Caco-2 (cell line): ENCODE measurements around the gene RPP25. TPM values are rescaled to one million over a fixed set of nuclear protein-coding genes. Genes with fewer than 3 reads are reported as not detected.

Source experiments
- BruUV-seq: library from RNA; stranded (reverse); fragments of 400-500 nt; replicated peaks from 2 replicates; lab custom pipeline; 2021; lab: Mats Ljungman, UMichigan
- CTCF ChIA-PET: fragments of 300-600 bp; sonication (Branson Sonifier 250); formaldehyde crosslinking; loops from one replicate; lab custom pipeline; 2022; ENCODE audit warnings: antibody characterized with exemption; lab: Charles Lee
- POLR2A ChIA-PET: fragments of 300-600 bp; sonication (Branson Sonifier 250); formaldehyde crosslinking; loops from one replicate; lab custom pipeline; 2022; ENCODE audit warnings: antibody characterized with exemption; lab: Charles Lee
- DNase-seq, 2 experiments: peaks; one replicate each; pipeline versions ENCODE4 v3.0.0 to v3.0.0-alpha.2; 2020 to 2022
- H3K27me3 ChIP-seq: replicated peaks from 2 replicates; pipeline ENCODE4 v1.6.0; 2011; ENCODE audit warnings: low read length; ENCODE audit not compliant: control insufficient read depth, insufficient read depth
- H3K36me3 ChIP-seq: 2 replicates; pipeline ENCODE4 v1.5.1; 2011; ENCODE audit warnings: low read length; ENCODE audit not compliant: control insufficient read depth, insufficient read depth
- H3K4me1 ChIP-seq: fragments of 250-450 bp; sonication (Bioruptor Pico); 2 replicates; pipeline ENCODE4 v1.5.1; 2020; ENCODE audit warnings: mild to moderate bottlenecking
- H3K4me3 ChIP-seq: 2 replicates; pipeline ENCODE4 v1.5.1; 2011; ENCODE audit warnings: low read depth, mild to moderate bottlenecking, control low read depth, low read length
- H3K9me3 ChIP-seq: fragments of 250-450 bp; sonication (Bioruptor Pico); 2 replicates; pipeline ENCODE4 v1.5.1; 2020; ENCODE audit warnings: mild to moderate bottlenecking, moderate library complexity
- H3K27ac Mint-ChIP-seq: one replicate; pipeline ENCODE4 v1.8.0; 2022; ENCODE audit warnings: mixed read lengths; ENCODE audit not compliant: unreplicated experiment
- H3K27me3 Mint-ChIP-seq: one replicate; pipeline ENCODE4 v1.8.0; 2022; ENCODE audit warnings: mixed read lengths; ENCODE audit not compliant: insufficient read depth, unreplicated experiment
- H3K36me3 Mint-ChIP-seq: one replicate; pipeline ENCODE4 v1.8.0; 2022; ENCODE audit warnings: mild to moderate bottlenecking, mixed read lengths; ENCODE audit not compliant: insufficient read depth, unreplicated experiment
- H3K4me1 Mint-ChIP-seq: one replicate; pipeline ENCODE4 v1.8.0; 2022; ENCODE audit warnings: low read depth, mixed read lengths; ENCODE audit not compliant: unreplicated experiment
- H3K4me3 Mint-ChIP-seq: one replicate; pipeline ENCODE4 v1.8.0; 2022; ENCODE audit warnings: mild to moderate bottlenecking, moderate library complexity, mixed read lengths; ENCODE audit not compliant: unreplicated experiment
- H3K9me3 Mint-ChIP-seq: one replicate; pipeline ENCODE4 v1.8.0; 2022; ENCODE audit warnings: mixed read lengths; ENCODE audit not compliant: unreplicated experiment
- CTCF ChIP-seq, 2 experiments: fragments of 200-600 bp in 1 of 2; IDR thresholded peaks; 1 replicate in 1 of 2; 2 replicates in 1 of 2; pipeline versions ENCODE4 v1.5.1 to v1.8.0; 2011 to 2022; ENCODE audit warnings: antibody characterized with exemption in 1 of 2, control low read depth in 1 of 2, inconsistent platforms in 1 of 2, low read depth in 1 of 2, low read length in 1 of 2, mild to moderate bottlenecking in 1 of 2, moderate library complexity in 1 of 2; ENCODE audit not compliant: insufficient read depth in 1 of 2, severe bottlenecking in 1 of 2, unreplicated experiment in 1 of 2
- intact Hi-C: fragments of 100-400 bp; cut with micrococcal nuclease; formaldehyde crosslinking; loops from one replicate; pipeline ENCODE4 v1.10.0; 2022; ENCODE audit not compliant: unreplicated experiment
- total RNA-seq: library from RNA; stranded (reverse); gene quantifications from 2 replicates; pipeline ENCODE4 v1.2.3, GENCODE V29; 2022

The RPP25 gene
- total RNA-seq, 1 experiment from 2014 or later: 35.3 TPM

GRCh38 chr15:74977599-74977998, 21.0 kb upstream of the RPP25 start:
- Histone ChIP-seq H3K36me3 (no peaks in the 10 kb centered on the region), H3K27me3 (no peaks in the 10 kb centered on the region), H3K9me3 (no peaks in the 10 kb centered on the region), H3K4me3 (no peak overlapping the region), H3K4me1 (no peaks in the 10 kb centered on the region)
- ChIA-PET POLR2A (interaction anchor here (0.5 kb wide), 1 partner anchor 68 kb away, joined by 3 read pairs; no protein-coding TSS in a partner anchor), CTCF (no interaction called here)
- Mint-ChIP-seq H3K27me3 (peaks cover 8% of the 10 kb centered on the region), H3K4me1 (no peaks in the 10 kb centered on the region), H3K36me3 (no peaks in the 10 kb centered on the region), H3K27ac (no peak overlapping the region), H3K9me3 (no peaks in the 10 kb centered on the region), H3K4me3 (no peak overlapping the region)
- no peak for DNase-seq
- no TSS peak for BruUV-seq
- intact Hi-C loops: no loop called here
- no peak for TF ChIP-seq CTCF (IDR thresholded peaks at IDR 0.05; ENCODE audit: insufficient read depth in 1 of 2, low read depth in 1 of 2, low read length in 1 of 2, severe bottlenecking in 1 of 2, unreplicated experiment in 1 of 2)

- no peaks in the 10 kb centered on the region for H3K9me3 ChIP-seq
- Mint-ChIP-seq H3K9me3 (no peaks in the 10 kb centered on the region), H3K27ac (no peak overlapping the region), H3K36me3 (no peaks in the 10 kb centered on the region), H3K4me1 (no peaks in the 10 kb centered on the region), H3K27me3 (peaks cover 8% of the 10 kb centered on the region), H3K4me3 (no peak overlapping the region)
- no peak for DNase-seq
- intact Hi-C loops: no loop called here
- ChIA-PET POLR2A (no interaction called here), CTCF (interaction anchor here (0.8 kb wide), 1 partner anchor 19 kb away, joined by 3 read pairs; the partner anchor contains the start of gene SCAMP5)
- H3K27me3 ChIP-seq: no peaks in the 10 kb centered on the region
- BruUV-seq: no TSS peak
- H3K36me3 ChIP-seq: no peaks in the 10 kb centered on the region
- H3K4me1 ChIP-seq: no peaks in the 10 kb centered on the region
- H3K4me3 ChIP-seq: no peak overlapping the region
- no peak for TF ChIP-seq CTCF (IDR thresholded peaks at IDR 0.05; ENCODE audit: insufficient read depth in 1 of 2, low read depth in 1 of 2, low read length in 1 of 2, severe bottlenecking in 1 of 2, unreplicated experiment in 1 of 2)
Observed at GRCh38 chr15:74976159-74976558, 19.6 kb upstream of the RPP25 start.

- H3K27me3 ChIP-seq: no peaks in the 10 kb centered on the region
- CTCF ChIA-PET: interaction anchor here (0.6 to 0.7 kb wide), 2 partner anchors 123 to 338 kb away, joined by 3 to 5 read pairs; no protein-coding TSS in a partner anchor
- no peak overlapping the region for H3K27ac Mint-ChIP-seq
- intact Hi-C loops: no loop called here
- H3K4me3 ChIP-seq: no peak overlapping the region
- H3K36me3 ChIP-seq: no peaks in the 10 kb centered on the region
- no peak overlapping the region for H3K4me3 Mint-ChIP-seq
- no TSS peak for BruUV-seq
- no peaks in the 10 kb centered on the region for H3K9me3 ChIP-seq
- POLR2A ChIA-PET: no interaction called here
- no peaks in the 10 kb centered on the region for H3K4me1 ChIP-seq
- peaks cover under 1% of the 10 kb centered on the region for H3K27me3 Mint-ChIP-seq
- no peak for DNase-seq
- H3K36me3 Mint-ChIP-seq: no peaks in the 10 kb centered on the region
- TF ChIP-seq CTCF (IDR thresholded peaks at IDR 0.05; ENCODE audit: insufficient read depth in 1 of 2, low read depth in 1 of 2, low read length in 1 of 2, severe bottlenecking in 1 of 2, unreplicated experiment in 1 of 2): no peak
- no peaks in the 10 kb centered on the region for H3K4me1 Mint-ChIP-seq
- no peaks in the 10 kb centered on the region for H3K9me3 Mint-ChIP-seq
Observed at GRCh38 chr15:74967670-74968069, 11.1 kb upstream of the RPP25 start.
